HG03045 (cell line): ENCODE results near the gene B3GNT5.

ENCODE experiments used
- ATAC-seq: cut with Tn5 transposase; IDR thresholded peaks from one replicate; pipeline ENCODE4 v1.9.1; 2021; ENCODE audit warnings: mild to moderate bottlenecking, moderate library complexity; ENCODE audit not compliant: unreplicated experiment

Gene B3GNT5

DNA sequence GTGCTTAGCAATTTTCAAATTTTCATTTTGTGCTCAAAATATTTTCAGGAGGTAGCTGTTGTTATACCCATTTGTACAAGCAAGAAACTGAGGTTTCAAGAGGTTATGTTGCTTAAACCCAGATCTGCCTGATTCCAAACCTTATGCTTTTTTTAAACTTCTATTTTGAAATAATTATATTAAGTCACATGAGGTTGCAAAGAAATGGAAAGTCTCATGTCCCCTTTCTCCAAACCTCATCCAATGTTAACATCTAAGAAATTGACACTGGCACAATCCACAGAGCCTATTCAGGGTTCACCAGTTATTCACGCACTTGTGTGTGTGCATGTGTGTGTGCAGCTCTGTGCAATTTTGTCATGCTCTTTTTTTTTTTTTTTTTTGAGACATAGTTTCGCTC is 35.1 kb downstream of the B3GNT5 start:
- ATAC-seq = no peak

DNA sequence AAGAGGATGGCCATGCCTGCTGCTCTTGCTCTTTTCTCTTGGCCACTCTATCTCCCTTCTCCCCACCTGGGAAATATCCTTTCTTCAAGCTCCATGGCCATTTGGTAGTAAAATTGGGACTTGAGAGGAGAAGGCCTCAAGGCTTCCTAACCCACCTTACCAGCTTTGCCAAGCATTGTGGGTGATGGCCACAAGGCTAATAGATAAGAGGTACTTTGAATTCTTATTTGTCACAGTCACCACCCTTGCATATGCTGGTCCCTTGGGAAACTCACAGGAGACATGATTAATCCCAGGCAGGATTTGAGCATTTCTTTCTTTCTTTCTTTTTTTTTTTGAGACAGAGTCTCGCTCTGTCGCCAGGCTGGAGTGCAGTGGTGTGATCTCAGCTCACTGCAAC is 37.2 kb downstream of the B3GNT5 start:
- no peak for ATAC-seq

DNA sequence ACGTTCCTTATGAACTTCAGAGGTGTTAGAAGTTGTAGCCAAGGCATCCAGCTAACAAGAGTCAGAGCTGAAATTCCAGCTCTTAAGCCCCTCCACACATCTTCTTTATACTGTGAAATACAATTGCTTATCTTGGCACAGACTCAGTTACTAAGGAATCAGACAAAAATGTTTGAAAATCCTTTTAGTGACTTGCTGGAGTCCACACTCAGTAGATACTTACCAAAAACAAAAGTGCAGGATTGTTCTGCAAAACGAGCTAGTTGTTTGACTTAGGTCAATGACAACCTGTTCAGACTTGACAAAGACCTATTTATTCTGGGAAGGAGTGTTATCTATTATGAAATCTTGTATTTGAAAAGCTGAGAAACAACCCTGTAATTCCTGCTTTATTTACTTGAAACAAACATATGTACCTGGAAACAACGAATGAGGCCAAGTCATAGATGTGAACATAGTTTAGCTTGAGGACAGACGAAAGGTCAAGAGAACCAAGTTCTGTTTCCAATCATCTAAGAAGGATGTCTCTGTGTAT is 38.5 kb downstream of the B3GNT5 start:
- ATAC-seq = no peak

DNA sequence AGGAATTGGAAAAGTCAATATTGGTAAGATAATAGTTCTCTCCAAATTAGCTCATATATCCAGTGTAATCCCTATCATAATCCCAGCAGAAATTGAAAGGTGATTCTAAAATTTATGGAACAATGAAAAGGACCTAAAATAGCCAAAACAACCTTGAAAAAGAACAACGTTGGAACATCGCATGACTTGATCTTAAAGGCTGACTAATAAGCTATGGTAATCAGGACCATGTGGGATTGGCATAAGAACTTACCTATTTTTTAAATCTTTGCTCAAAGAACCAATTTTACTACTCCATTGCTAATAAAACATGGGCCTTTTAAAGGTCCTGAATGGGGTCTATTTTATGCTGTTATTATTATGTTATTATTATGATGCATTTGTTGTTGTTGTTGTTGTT is 40.9 kb downstream of the B3GNT5 start:
- no peak for ATAC-seq

DNA sequence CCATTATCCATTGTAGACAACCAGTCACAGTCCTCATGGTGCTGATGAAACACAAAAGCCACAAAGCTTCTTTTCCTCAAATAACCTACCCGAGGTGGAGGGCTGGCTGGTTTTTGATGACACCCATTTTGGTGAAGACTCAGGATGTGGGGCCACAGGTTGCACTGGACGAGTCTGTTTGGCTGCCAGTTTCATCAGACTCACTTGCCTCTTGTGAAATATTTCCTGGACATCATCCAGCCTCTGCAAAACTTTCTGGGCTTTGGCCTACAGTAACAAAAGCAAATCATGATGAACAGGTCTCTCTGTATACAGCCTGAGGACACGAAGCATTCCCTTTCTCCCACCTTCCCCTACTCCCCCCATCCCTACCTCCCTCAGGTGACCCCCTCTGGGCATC is 42.2 kb downstream of the B3GNT5 start:
- no peak for ATAC-seq

DNA sequence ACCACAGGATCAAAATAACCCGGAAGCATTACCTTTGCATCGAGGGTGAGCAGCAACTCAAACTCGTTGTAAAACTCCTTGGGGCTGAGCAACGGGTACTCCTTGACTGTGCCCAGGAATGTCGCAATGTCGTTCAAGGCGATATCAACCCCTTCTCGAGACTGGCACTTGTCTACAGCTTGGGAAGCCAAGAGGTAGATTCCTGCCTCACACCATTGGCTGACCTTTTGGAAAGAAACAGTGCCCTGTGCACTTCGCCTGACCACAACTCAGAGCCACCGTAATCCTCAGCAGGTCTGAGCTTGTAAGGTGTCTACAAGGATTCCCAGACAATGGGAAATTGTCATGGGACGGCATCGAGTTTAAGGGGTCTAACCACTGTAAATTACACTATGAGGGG is 43.9 kb downstream of the B3GNT5 start:
- no peak for ATAC-seq

DNA sequence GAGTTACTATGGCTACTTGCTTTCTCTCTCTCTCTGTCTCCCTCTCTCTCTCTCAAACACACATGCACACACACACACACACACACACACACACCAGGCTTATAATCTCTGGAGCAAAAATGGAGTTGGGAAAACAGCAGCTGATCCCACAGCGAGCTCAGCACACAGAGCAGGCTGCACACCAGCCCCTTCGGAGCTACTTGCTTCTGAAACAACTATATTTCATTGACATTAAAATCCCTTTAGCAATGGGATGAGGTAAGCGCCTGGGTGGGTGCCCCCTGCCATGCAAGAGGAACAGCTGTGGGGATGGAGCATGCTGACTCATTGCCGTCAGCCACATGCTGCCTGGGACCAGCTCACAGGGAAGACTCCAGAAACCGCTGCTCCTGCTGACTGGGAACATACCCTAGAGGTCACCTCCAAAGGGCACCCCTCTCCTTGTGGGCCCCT is 45.7 kb downstream of the B3GNT5 start:
- ATAC-seq = no peak

DNA sequence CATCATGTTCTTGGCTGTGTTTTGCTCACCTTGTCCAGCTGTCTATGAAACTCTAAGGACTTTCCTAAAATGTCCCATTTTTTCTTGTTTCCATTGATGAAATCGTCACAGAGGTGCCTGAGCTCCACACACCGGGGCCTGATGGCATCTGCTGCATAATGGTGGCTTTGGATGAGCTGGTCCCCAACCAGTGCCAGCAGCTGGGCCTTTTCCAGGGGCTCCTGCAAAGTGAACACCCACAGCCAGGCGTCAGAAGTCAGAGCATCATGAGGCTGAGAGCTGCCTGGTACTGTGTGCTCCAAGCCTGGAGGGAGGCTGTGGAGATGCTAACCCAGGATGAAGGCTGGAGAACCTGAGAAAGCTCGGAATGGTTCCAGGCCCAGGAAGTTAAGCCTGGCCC is 46.9 kb downstream of the B3GNT5 start:
- no peak for ATAC-seq

DNA sequence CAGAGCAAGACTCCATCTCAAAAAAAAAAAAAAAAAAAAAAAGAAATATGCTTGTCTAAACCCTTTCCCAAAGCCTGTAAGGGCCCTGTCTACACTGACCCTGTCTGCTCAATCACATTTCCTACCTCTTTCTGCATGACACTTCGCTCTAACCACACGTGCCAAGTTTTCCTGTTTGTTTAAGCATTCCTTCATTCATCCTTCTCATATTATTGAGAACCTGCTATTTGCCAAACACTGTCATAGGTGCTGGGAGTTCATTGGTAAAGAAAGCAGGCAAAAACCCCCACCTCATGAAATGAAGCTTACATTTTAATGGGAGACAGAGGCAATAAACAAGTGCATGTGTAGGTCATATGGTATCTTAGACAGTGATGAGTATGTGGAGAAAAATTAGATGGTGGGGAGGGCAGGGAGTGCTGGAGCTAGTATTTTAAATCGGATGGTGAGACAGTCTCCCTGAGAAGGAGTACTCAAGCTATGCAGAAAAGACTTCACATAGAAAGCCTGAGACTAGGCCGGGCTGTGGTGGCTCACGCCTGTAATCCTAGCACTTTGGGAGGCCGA is 48.0 kb downstream of the B3GNT5 start:
- no peak for ATAC-seq

DNA sequence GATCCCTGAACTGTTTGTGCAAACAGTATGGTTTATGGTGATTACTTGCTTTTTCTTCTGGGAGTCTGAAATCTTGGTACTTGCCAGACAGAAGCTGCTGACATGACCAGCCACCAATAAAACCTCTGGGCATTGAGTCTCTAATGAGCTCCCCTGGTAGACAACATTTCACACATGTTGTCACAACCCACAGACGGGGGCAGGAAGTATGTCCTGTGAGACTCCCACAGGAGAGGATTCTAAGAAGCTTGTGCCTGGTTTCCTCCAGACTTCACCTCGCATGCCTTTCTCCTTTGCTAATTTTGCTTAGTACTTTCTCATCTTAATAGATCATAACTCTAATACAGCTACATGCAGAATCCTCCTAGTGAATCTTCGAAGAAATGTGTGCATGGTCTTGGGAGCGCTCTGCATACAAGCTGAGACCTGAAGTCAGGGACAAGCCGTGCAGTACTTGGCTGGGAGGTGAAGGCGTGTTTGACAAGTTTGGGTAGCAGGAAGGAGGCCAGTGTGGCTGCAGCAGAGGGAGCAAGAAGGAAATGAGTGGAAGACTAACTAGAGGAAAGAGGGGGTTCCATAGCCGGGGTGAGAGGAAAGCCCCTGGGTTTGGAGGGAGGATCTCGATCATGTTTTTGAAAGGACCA is 49.0 kb downstream of the B3GNT5 start:
- ATAC-seq = no peak

DNA sequence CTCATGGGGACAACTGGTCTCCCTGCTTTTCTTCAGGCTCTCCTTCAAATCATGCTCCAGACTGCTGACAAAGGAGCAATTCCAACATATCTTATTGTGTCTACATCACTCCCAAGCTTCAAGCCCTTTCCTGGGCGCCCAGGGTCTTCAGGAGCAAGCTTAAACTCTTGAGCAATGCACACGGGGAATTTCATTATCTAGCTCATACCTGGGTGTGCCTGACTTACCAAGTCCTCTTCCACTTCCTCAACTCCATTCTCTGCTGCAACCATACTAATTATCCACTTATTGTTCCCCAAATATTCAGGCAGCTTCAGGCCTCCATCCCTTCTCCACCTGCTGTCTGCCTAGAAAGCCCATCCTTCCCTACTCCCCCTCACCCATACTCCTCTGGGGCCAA is 50.6 kb downstream of the B3GNT5 start:
- ATAC-seq = no peak

DNA sequence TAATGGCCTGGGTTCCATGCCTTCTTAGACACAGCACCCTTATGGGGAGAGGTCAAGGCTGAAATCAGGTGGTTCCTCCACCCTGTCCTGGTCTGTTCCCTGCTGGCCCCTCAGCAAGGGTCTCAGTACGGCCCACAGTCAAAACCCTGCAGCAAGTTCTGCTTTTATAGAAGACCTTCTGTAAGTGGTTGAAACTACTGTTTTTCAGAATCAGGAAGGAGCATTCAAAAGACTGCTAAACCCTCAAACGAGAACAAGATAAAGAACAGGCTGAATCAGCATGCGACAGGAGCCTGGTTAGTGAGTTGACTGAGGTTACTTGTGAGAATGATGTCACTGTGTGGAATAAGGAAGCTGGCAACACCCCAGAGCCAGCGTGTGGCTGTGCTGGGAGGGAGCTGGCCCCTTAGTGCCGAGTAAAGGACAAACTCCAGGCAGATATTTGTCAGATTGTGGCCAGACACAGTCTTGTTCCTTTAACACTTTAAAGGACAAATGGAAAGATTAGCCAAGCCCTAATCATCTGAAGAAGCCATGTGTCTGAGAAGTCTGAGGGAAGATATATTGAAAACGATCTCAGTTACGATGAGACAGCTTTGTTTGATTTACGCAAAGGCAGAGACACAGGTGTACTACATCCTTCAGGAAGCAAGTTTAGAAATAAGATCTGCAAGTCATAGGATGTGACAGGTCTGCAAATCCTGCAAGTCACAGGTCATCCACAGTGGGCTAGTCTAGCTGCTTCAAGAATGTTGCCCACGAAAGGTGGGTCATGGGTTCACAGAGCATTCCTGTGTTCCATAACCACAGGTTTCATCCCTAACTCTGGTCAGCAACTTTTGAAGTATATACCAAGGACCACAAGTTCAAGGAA is 54.0 kb downstream of the B3GNT5 start:
- ATAC-seq = no peak

DNA sequence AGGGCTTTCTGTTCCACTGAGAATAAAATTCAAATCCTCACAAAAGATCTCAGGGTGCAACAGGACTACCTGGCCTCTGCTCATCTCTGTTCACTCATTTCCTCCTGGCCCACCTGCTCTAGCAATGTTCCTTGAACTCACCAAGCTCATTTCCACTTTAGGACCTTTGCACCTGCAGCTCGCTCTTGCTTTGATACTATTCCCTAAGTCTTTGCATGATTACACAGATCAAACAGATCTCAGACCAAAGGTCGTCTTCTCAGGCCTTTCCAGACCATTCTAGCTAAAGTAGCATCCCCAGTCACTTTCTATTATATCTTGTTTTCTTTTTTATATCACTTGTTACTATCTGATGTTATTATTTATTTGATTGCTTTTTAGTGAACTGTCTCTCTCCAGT is 54.7 kb downstream of the B3GNT5 start:
- no peak for ATAC-seq

DNA sequence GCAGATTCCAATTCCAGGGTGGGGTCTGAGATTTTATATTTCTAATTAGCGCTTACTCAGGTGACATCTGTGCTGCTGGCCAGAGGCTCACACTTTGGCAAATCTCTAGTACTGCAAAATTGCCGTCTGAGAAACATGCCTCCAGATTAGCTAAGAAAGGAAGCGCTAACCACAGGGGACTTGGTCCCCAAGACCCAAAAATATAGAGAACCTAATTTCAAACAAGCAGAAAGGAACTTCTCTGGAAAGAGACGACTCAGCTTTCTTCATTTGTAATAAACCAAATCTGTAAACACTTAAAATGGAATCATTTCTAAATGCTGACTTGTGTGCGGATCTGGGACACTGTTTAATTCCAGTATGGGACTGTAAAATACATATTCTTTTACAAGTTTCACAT is 55.7 kb downstream of the B3GNT5 start:
- no peak for ATAC-seq

DNA sequence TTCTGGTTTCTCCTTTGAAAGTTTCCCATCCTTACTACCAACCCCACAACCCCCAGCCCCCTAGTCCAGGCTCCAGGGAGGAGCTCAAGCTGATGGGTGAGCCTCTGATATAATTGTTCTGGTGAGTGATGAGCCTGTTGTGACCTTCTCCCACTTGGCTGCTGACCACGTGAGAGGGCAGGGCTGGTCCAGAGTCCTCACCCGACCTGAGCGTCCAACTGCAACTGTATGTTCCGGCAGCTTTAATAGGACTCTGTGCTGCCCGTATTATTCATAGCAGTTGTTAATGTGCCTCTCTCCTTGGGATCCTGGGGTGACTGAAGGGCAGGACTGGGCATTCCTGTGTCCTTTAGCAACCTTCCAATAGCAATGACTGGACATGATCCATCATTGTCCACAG is 56.2 kb downstream of the B3GNT5 start:
- no peak for ATAC-seq

DNA sequence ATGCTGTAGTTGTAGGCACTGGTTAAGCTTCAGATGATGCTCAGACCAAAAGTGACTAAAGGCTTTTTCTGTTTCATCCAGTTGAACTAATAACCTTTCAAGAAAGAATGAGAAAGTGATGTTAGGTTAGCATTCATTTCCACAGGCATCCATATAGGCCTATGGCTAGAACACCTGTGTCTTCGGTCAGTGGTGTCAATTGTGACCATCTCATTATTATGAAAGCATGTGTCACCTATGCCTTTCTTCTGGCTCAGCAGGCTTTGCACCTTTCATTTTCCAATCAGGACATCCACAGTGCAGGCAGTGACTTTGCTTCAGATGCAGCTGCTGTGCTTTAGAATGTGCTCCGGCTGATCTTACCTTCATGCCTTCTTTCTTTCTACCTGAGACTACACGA is 57.9 kb downstream of the B3GNT5 start:
- ATAC-seq = no peak

DNA sequence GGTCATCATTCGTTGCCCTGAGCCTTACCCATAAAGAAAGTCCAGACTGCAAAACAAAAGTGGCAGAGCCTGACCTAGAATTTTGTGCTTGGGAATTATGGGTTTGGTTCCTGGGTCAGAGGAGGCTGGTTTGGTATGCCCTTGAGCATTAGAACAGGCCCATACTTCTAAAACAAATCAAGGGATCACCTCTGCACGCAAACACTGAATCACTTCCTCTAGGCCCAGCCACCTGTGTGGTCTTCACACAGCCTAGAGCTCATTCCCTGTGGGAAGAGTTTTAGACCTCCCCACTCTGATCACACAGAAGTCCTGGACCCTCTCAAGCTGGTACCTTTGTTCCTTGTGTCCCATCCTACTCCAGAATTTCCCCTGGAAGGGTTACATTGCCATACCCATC is 59.4 kb downstream of the B3GNT5 start:
- ATAC-seq = no peak

DNA sequence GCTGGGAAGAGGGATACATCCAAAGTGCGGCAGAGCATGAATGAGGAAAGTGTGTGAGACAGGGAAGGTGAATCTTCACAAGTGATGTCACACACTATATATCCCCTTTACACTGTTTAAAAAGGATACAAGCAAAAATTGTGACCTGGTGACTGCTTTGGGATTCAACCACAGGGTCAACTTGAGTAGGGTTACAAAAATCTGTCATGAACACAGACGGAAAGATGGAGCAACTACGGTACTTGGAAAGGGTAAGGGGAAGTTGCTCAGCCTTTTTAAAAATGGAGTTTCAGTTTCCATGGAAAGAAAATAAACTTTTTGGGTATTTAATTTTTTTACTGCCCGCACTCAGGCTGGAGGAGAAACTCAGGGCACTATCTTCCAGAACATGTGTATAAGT is 60.3 kb downstream of the B3GNT5 start:
- ATAC-seq = no peak

DNA sequence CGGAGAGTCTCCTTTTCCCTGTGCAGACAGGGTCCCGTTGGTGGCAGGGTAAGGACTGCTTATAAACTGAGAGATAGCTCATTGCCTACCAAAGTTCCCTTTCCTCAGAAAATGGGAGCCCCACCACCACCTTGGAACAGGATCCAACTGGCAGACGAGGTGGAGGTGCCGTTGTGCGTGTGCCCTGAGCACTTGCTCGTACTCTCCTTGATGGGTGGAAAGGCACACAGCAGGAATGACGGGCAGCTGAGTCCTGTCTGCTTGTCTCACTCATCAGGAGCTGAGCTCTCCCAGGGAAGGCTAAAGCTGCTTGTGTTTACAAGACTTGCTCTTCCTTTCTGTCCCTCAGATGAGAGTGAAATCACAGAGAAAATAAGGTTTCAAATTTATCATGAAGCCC is 60.7 kb downstream of the B3GNT5 start:
- ATAC-seq = no peak

DNA sequence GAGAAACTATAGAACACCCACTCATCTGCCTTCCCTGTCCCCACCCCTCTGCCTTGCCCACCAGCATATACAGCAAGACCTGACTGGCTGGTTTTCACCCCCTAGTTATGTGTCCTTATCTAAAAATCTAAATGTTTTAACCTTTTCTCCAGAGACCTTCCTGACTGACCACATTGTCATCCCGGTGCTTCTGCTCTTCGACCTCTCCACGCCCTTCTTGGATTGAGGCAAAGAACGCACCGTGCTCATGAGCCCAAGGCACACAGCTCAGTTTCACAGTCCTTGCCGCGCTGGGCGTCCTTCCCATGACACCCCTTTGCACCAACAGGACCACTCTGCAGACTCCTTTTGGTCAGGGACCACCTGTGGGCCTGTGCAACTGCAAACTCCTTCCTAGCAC is 62.7 kb downstream of the B3GNT5 start:
- ATAC-seq = no peak

DNA sequence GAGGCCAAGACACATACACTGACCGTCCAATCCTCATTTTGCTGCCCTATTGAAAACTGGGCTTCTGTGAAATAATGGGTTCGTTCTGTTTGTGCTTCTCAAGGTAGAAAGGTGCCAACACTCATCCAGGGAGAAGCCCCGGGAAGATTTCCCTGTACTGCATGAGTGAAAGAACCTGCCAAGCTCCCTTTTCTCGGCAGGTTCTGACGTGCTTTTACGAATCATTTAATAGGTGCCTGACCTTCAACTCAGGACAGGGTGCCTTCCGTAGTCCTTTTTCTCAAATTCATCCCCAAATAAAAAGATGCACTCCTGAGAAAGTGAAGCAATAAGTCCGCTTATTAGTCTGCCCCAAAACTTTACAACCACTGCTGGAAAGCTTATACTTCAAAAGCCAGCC is 64.2 kb downstream of the B3GNT5 start:
- no peak for ATAC-seq
